HFFc6 (cell line): ENCODE results near the gene VWF. TPM values are rescaled to one million over a fixed set of nuclear protein-coding genes. Genes with fewer than 3 reads are reported as not detected.
A peak's percentile ranks its signal among the peaks of the same experiment; 100 is the strongest.

Source experiments
- DNase-seq: peaks from one replicate; pipeline ENCODE4 v3.0.0-alpha.2; 2018
- H3K27ac Mint-ChIP-seq: 2 replicates; pipeline ENCODE4 v1.8.0; 2020; ENCODE audit warnings: mild to moderate bottlenecking, mixed read lengths
- H3K27me3 Mint-ChIP-seq: 2 replicates; pipeline ENCODE4 v1.8.0; 2021; ENCODE audit warnings: mild to moderate bottlenecking, moderate library complexity, mixed read lengths; ENCODE audit not compliant: insufficient read depth
- H3K36me3 Mint-ChIP-seq: 2 replicates; pipeline ENCODE4 v1.8.0; 2021; ENCODE audit warnings: low read depth, mixed read lengths
- H3K4me1 Mint-ChIP-seq: 2 replicates; pipeline ENCODE4 v1.8.0; 2020; ENCODE audit warnings: low read depth, mixed read lengths
- H3K4me3 Mint-ChIP-seq: 2 replicates; pipeline ENCODE4 v1.8.0; 2020; ENCODE audit warnings: mild to moderate bottlenecking, moderate library complexity, mixed read lengths
- H3K9me3 Mint-ChIP-seq: 2 replicates; pipeline ENCODE4 v1.8.0; 2020; ENCODE audit warnings: mild to moderate bottlenecking, mixed read lengths
- total RNA-seq, 6 experiments: library from RNA; stranded (reverse); fragmentation: NEBNext Ultra II Directional; extraction: Animal tissue kit (Norgen Biotek cat#: 25700); gene quantifications; 2 replicates in 1 of 6; 3 replicates in 5 of 6; pipeline ENCODE4 v1.2.3, GENCODE V29; 2021
- TF ChIP-seq, protein P1 (sequence below): fragments of 200-600 bp; sonication (generic); IDR thresholded peaks from 2 replicates; pipeline ENCODE4 v1.5.0; 2021; ENCODE audit warnings: antibody characterized with exemption, mild to moderate bottlenecking

VWF gene
- total RNA-seq, 6 experiments from 2014 or later: 0.02 to 0.25 (median 0.10) TPM

DNA sequence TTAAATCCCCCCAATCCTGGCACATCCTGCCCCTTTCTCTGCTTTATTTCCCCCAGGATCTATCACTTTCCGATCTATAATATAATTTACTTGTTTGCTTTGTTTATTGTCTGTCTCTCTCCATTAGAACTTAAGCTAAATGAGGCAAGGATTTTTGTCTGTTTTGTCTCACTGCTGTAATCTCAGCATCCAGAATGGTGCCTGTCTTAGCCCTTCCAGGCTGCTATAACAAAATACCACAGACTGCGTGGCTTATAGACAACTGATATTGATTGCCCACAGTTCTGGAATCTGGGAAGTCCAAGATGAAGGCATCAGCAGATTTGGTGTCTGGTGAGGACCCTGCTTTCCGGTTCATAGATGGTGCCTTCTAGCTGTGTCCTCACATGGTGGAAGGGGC lies 65.2 kb downstream of the VWF start:
- Mint-ChIP-seq H3K4me3 (no peak overlapping the region), H3K36me3 (no peaks in the 10 kb centered on the region), H3K9me3 (no peaks in the 10 kb centered on the region), H3K27ac (no peak overlapping the region), H3K27me3 (peaks cover 4% of the 10 kb centered on the region), H3K4me1 (peaks cover 19% of the 10 kb centered on the region; the same call in 1 of the 2 replicates)
- no peak for DNase-seq
- TF ChIP-seq, protein P1, sequence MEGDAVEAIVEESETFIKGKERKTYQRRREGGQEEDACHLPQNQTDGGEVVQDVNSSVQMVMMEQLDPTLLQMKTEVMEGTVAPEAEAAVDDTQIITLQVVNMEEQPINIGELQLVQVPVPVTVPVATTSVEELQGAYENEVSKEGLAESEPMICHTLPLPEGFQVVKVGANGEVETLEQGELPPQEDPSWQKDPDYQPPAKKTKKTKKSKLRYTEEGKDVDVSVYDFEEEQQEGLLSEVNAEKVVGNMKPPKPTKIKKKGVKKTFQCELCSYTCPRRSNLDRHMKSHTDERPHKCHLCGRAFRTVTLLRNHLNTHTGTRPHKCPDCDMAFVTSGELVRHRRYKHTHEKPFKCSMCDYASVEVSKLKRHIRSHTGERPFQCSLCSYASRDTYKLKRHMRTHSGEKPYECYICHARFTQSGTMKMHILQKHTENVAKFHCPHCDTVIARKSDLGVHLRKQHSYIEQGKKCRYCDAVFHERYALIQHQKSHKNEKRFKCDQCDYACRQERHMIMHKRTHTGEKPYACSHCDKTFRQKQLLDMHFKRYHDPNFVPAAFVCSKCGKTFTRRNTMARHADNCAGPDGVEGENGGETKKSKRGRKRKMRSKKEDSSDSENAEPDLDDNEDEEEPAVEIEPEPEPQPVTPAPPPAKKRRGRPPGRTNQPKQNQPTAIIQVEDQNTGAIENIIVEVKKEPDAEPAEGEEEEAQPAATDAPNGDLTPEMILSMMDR: no peak

DNA sequence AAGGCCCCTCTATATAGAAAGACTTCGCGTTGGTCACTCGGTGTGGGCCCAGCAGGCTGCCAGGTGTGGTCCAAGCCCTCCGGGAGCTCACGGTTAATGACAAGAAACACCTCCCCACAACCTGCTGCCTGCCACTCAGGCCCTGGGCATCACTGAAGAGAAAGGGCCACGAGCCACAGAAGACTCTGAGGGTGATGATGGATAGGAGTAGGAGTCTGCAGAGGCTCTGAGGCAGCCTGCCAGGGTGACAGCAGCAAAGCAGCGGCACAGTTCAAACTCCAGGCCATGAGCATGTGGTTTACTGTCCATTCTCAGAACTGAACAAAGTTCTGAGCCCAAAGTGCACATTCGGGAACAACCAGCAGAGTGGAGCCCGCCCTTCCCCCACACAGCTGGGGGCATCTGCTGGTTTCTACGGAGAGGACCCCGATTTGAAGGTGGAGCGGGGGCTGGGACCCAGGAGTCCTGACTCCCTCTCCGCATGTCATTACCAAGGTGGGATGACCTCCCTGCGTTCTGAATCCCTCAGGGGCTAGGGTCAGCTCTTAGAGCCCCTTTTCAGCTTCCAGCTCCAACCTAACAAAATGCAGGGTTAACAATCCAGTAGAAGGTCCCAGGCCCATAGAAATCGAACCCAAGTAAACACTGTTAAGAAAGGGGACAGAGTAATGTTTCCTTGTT lies 65.8 kb downstream of the VWF start:
- DNase-seq: no peak
- H3K4me3 Mint-ChIP-seq: no peak overlapping the region
- H3K4me1 Mint-ChIP-seq: peaks cover 20% of the 10 kb centered on the region

DNA sequence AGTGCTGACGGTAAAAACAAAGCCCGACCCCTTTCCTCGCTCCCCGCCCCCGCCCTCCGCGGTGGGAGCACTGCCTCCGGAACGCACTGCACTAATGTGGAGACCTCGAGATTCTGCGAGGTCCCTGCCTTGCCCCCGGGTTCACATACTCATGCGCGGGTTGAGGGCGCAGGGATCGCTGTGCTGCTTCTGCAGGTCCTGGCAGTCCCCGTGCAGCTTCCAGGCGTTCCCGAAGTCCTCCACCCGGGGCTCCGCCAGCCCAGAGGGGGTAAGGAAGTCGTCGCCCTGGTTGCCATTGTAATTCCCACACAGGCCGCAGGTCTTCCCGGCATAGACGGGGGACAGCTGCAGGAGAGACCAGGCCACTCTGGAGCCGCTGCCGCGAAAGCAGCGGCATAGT lies 66.8 kb downstream of the VWF start:
- Mint-ChIP-seq H3K4me3 (no peak overlapping the region), H3K27me3 (peaks cover 4% of the 10 kb centered on the region)

More for the DNA sequence above, 65.8 kb downstream of the VWF start:
- Mint-ChIP-seq H3K9me3 (no peaks in the 10 kb centered on the region), H3K27ac (no peak overlapping the region), H3K27me3 (peaks cover 4% of the 10 kb centered on the region), H3K36me3 (no peaks in the 10 kb centered on the region)
- TF ChIP-seq, protein P1: no peak

DNA sequence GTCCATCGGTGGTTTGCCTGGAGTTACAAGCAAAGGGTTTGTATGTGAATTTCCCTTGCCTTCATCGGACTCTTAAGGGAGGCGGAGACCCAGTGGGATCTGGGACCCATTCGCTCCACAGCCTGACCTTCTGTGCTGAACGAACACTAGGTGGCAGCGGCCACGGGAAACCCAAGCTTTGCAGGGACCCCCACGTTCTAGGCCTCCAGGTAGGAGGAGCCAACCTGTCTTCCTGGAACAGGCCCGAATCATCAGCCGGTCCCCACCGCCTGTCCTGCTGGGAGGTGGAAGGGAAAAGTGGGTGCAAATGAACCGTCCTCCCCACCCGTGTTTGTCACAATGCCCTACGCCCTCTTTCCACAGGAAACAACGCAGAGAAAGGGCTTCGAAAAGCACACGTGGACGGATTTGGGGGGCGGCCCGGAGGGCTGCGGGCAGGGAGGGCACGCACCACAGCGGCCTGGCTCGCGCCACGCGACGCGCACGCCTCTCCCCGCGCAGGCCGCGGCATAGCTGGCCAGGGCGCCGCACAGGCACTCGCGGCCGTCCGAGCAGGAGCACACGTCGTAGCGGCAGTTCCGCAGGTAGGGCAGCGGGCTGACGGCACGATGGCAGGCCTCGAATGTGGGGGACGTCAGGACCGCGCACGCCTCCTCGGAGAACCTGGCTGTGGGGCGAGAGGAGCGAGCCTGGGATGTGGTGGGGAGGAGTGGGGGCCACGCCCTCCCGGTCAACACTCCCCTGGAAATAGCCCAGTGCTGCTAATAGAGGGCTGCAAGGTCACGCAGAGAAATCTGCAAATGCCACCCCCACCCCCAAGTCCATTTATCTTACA lies 67.8 kb downstream of the VWF start:
- H3K36me3 Mint-ChIP-seq: no peaks in the 10 kb centered on the region
- no peak overlapping the region for H3K27ac Mint-ChIP-seq
- no peak overlapping the region for H3K4me3 Mint-ChIP-seq
- peaks cover 27% of the 10 kb centered on the region for H3K4me1 Mint-ChIP-seq
- H3K9me3 Mint-ChIP-seq: no peaks in the 10 kb centered on the region
- peaks cover 4% of the 10 kb centered on the region for H3K27me3 Mint-ChIP-seq
- DNase-seq: no peak
- TF ChIP-seq, protein P1: peak; percentile 61

More for the DNA sequence above, 66.8 kb downstream of the VWF start:
- TF ChIP-seq, protein P1: no peak
- peaks cover 23% of the 10 kb centered on the region for H3K4me1 Mint-ChIP-seq
- H3K36me3 Mint-ChIP-seq: no peaks in the 10 kb centered on the region
- DNase-seq: no peak
- H3K27ac Mint-ChIP-seq: no peak overlapping the region
- H3K9me3 Mint-ChIP-seq: no peaks in the 10 kb centered on the region

DNA sequence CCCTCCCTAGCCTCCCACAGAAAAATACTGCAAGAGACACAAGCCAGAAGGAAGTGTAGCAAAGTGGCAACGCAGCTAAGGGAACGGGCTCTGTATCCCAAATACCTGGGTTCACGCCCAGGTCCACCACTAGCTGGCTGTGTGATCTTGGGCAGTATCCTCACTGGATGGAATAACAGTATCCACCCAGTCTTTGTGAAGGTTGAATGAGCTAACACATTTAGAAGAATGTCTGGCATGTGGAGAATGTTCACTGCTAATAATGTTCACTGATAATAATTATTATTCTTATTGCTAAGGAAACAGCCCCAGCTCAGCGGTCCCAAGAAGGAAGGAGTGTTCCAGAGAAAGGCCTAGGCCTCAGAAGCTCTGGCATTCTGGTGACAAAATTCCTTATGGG lies 70.9 kb downstream of the VWF start:
- no peaks in the 10 kb centered on the region for H3K36me3 Mint-ChIP-seq
- peak overlapping the region; percentile 30; the same call in 1 of the 2 replicates for H3K27ac Mint-ChIP-seq
- TF ChIP-seq, protein P1: no peak
- H3K4me1 Mint-ChIP-seq: peaks cover 36% of the 10 kb centered on the region
- H3K27me3 Mint-ChIP-seq: peaks cover 2% of the 10 kb centered on the region; the same call in 1 of the 2 replicates
- peak; percentile 36 for DNase-seq
- H3K9me3 Mint-ChIP-seq: no peaks in the 10 kb centered on the region
- no peak overlapping the region for H3K4me3 Mint-ChIP-seq
